ENCODE results near the gene POLG.

DNA sequence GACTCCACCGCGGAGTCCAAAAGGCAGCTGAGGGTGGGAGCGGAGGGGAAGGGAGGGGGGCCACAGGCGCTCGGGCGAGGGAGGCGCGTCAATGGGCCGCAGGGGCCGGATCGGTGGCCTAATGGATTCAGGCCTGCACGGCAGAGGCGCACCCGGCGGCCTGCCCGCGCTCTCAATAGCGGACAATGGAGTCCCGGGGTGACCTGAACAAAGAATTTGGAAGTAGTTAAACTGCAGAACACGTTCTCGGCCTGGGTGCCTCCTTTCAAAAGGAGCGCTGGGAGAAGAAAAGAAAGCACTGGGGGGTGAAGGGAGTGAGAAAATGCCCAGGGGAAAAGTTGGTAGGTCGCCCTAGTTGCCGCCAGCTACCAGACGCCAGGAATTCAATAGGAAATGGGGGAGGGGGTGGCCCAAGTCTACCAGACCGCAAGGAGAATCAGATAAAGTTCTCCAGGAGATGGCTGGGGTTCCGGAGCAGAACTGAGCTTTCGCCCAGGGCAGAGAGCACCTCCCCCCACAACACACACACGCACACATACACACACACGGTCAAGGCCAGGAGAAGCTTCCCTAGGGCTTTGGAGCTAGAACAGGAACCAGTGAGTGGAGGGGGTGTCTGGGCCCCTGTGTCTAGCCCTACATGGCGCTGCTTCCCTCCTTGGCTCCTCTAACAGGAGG, 25.8 kb upstream of the POLG start:
- TF ChIP-seq, protein P1, sequence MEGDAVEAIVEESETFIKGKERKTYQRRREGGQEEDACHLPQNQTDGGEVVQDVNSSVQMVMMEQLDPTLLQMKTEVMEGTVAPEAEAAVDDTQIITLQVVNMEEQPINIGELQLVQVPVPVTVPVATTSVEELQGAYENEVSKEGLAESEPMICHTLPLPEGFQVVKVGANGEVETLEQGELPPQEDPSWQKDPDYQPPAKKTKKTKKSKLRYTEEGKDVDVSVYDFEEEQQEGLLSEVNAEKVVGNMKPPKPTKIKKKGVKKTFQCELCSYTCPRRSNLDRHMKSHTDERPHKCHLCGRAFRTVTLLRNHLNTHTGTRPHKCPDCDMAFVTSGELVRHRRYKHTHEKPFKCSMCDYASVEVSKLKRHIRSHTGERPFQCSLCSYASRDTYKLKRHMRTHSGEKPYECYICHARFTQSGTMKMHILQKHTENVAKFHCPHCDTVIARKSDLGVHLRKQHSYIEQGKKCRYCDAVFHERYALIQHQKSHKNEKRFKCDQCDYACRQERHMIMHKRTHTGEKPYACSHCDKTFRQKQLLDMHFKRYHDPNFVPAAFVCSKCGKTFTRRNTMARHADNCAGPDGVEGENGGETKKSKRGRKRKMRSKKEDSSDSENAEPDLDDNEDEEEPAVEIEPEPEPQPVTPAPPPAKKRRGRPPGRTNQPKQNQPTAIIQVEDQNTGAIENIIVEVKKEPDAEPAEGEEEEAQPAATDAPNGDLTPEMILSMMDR (conservative IDR thresholded peaks at IDR 0.05), result no peak
- TF ChIP-seq ZFX (IDR thresholded peaks at IDR 0.05), result no peak

All from C4-2B (cell line).